GM12872 (cell line): ENCODE measurements around the gene P4HTM.

Experiments used
- CTCF ChIP-seq: IDR thresholded peaks from 3 replicates; pipeline ENCODE4 v1.5.1; 2011; ENCODE audit warnings: low read depth, mild to moderate bottlenecking, low read length, moderate library complexity; ENCODE audit not compliant: insufficient read depth

The P4HTM gene

GRCh38 chr3:48984663-48985062 lies 5.4 kb upstream of the P4HTM start:
- no peak for TF ChIP-seq CTCF

- TF ChIP-seq CTCF = no peak
These were observed 4.1 kb upstream of the P4HTM start for GRCh38 chr3:48985831-48986376.

DNA sequence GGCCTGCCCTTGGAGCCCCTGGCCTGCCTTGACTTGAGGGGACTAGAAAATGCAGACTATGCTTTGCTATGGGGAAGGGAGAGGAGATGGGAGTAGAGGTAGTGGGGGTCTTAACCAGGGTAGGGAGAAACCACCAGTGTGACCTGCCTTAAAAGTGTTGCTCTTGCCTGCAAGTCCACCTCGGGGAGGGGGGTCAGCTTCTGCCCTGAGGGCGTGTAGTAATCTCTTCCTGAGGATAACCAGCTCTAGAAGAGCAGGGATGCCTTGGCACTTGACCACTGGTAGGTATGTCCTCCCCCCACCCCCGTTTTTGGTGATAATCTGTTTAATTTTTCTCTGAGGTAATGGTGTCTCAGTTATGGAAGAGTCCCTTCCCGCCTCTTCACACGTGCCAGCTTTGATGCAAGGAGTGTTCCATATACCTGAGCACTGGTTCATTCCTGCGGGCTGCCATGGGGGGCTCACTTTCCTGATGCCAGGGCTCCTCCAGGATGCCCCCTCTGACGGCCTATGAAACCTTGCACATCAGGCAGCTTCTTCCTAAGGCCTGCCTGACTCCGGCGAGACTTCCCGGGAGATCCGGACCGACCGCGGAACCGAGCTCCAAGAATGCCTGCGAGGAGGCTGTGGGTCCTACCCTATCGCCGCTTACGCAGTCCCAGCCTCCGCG lies 780 bp upstream of the P4HTM start:
- no peak for TF ChIP-seq CTCF

DNA sequence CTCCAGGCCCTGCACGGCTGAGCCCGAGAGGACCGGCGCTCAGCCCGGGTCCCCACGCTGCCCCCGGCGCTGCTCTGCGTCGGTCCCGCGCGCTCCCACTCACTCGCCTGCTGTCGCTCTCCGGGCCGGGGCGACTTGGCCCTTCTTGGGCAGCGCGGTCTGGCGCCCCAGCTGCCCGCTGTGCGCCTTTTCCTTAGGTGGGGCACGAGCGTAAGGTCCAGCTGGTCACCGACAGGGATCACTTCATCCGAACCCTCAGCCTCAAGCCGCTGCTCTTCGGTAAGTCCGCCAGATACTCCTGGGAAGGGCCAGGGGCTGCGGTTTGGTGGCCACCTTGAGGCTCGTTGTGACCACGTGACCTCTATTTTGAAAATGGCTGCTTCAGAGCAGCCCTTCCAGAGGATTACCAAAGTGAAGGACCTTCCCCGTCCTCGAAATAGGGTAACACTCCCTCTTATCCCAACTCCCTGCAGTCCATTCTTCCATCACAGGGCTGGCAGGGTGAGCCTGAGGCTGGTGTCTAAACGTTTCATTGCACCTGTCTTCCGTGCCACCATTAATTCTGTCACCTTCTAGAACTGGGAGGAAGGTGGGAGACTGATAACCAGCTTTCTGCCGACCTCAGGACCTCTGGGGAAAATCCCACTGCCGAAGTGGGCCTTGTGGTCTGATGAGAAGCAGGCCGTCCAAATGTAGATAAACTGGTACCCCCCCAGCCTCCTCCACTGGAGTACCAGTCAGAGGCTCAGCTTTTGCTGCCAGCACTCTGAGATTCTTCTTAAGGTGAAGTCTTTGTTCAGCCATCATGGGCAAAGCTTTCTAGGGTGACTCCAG lies 812 bp downstream of the P4HTM start:
- no peak for TF ChIP-seq CTCF

- no peak for TF ChIP-seq CTCF
These were observed 2.0 kb downstream of the P4HTM start for GRCh38 chr3:48991851-48992545.

- TF ChIP-seq CTCF = no peak
These were observed 3.8 kb downstream of the P4HTM start for GRCh38 chr3:48993834-48994233.

DNA sequence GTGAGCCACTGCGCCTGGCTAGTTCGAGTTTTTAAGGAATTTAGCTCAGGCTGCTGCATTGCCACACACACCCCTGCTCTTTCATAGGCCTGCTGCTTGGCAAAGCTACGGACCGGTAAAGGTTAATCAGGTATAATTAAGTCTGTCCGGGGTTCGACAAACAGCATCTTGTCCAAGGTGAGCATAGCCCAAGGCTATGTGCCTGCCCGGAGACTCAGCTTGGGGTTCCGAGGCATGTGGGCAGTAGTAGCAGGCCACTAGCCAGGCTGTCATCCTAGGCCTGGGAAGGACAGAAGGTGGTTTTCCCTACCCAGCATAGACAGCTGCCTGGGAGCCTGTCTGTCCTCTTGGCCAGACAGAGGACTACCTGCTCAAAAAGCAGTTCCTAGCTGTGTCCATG lies 6.6 kb downstream of the P4HTM start:
- TF ChIP-seq CTCF = no peak
